K562 (cell line): ENCODE measurements around the gene TMPRSS5. TPM values are rescaled to one million over a fixed set of nuclear protein-coding genes. Genes with fewer than 3 reads are reported as not detected.
A peak's percentile ranks its signal among the peaks of the same experiment; 100 is the strongest.

Experiments used
- ADNP ChIP-seq: fragments of 200-800 bp; sonication (Bioruptor generic); IDR thresholded peaks from 2 replicates; pipeline ENCODE4 v1.6.1; 2016; ENCODE audit warnings: missing genetic modification characterization, missing compliant biosample characterization
- ARID3A ChIP-seq: IDR thresholded peaks from 2 replicates; pipeline ENCODE4 v1.6.1; 2012; ENCODE audit warnings: low read depth, low read length, improper control_type of control experiment, borderline replicate concordance
- ATF3 ChIP-seq, 2 experiments: fragments of 450-650 bp in 1 of 2; sonication (generic) in 1 of 2; formaldehyde crosslinking in 1 of 2; IDR thresholded peaks in 1 of 2; conservative IDR thresholded peaks in 1 of 2; 2 replicates each; pipeline versions ENCODE4 v1.6.1 to v1.8.1; 2016 to 2023; ENCODE audit warnings: mild to moderate bottlenecking in 2 of 2, moderate library complexity in 2 of 2, inconsistent platforms in 1 of 2, missing genetic modification reagents in 1 of 2
- BACH1 ChIP-seq: fragments of 200-800 bp; sonication (Bioruptor generic); IDR thresholded peaks from 2 replicates; pipeline ENCODE4 v1.6.1; 2016; ENCODE audit warnings: missing genetic modification characterization, missing compliant biosample characterization
- BHLHE40 ChIP-seq: IDR thresholded peaks from 2 replicates; pipeline ENCODE4 v1.6.1; 2011; ENCODE audit warnings: low read length, improper control_type of control experiment
- CC2D1A ChIP-seq: fragments of 450-650 bp; IDR thresholded peaks from 2 replicates; pipeline ENCODE4 v1.6.1; 2017; ENCODE audit warnings: mild to moderate bottlenecking
- CREM ChIP-seq: IDR thresholded peaks from 2 replicates; pipeline ENCODE4 v1.6.1; 2014; ENCODE audit warnings: antibody characterized with exemption, low read depth
- EWSR1 ChIP-seq: fragments of 450-650 bp; IDR thresholded peaks from 2 replicates; pipeline ENCODE4 v1.6.1; 2018; ENCODE audit warnings: borderline replicate concordance, mild to moderate bottlenecking, low read depth, moderate library complexity; ENCODE audit not compliant: partially characterized antibody
- HNRNPUL1 ChIP-seq: fragments of 200-400 bp; formaldehyde crosslinking; IDR thresholded peaks from 2 replicates; pipeline ENCODE4 v1.6.1; 2017; ENCODE audit warnings: low read length
- HSF4 ChIP-seq: fragments of 250-450 bp; sonication (Bioruptor Pico); IDR thresholded peaks from 2 replicates; pipeline ENCODE4 v2.1.2; 2022; ENCODE audit warnings: mild to moderate bottlenecking, moderate library complexity, borderline replicate concordance
- KLF13 ChIP-seq: fragments of 450-650 bp; IDR thresholded peaks from 2 replicates; pipeline ENCODE4 v1.6.1; 2016; ENCODE audit warnings: missing genetic modification characterization, low read depth, mild to moderate bottlenecking, missing compliant biosample characterization, moderate library complexity, borderline replicate concordance
- MCM2 ChIP-seq: fragments of 450-650 bp; IDR thresholded peaks from 2 replicates; pipeline ENCODE4 v1.6.1; 2017; ENCODE audit warnings: low read depth, mild to moderate bottlenecking
- MYC ChIP-seq, 2 experiments: fragments of 250-450 bp in 1 of 2; sonication (Bioruptor Pico) in 1 of 2; IDR thresholded peaks; 2 replicates each; pipeline versions ENCODE4 v1.5.1 to v1.6.1; 2012 to 2021; ENCODE audit warnings: low read depth in 2 of 2, borderline replicate concordance in 1 of 2, improper control_type of control experiment in 1 of 2, low read length in 1 of 2, mild to moderate bottlenecking in 1 of 2, moderate library complexity in 1 of 2
- NR1H2 ChIP-seq: sonication (generic); formaldehyde crosslinking; IDR thresholded peaks from 2 replicates; pipeline ENCODE4 v1.4.0; 2020; ENCODE audit warnings: mild to moderate bottlenecking, missing genetic modification reagents
- POLR2H ChIP-seq: IDR thresholded peaks from 2 replicates; pipeline ENCODE4 v1.6.1; 2016; ENCODE audit warnings: missing genetic modification characterization, low read depth, mild to moderate bottlenecking, control low read depth, missing compliant biosample characterization, moderate library complexity
- PREB ChIP-seq: sonication (generic); formaldehyde crosslinking; IDR thresholded peaks from 2 replicates; pipeline ENCODE4 v1.8.1; 2023; ENCODE audit warnings: mild to moderate bottlenecking, missing genetic modification reagents
- RFX7 ChIP-seq: fragments of 250-450 bp; sonication (Bioruptor Pico); IDR thresholded peaks from 2 replicates; pipeline ENCODE4 v1.5.1; 2021; ENCODE audit warnings: mild to moderate bottlenecking
- THRA ChIP-seq: fragments of 450-650 bp; IDR thresholded peaks from 2 replicates; pipeline ENCODE4 v1.6.1; 2017; ENCODE audit warnings: mild to moderate bottlenecking, moderate library complexity
- ZKSCAN8 ChIP-seq: fragments of 200-800 bp; sonication (Bioruptor generic); IDR thresholded peaks from 2 replicates; pipeline ENCODE4 v1.6.1; 2016; ENCODE audit warnings: missing genetic modification characterization, missing compliant biosample characterization
- ZNF3 ChIP-seq: fragments of 250-450 bp; sonication (Bioruptor Pico); IDR thresholded peaks from 2 replicates; pipeline ENCODE4 v1.5.0; 2021; ENCODE audit warnings: mild to moderate bottlenecking, moderate library complexity
- ZNF75A ChIP-seq: fragments of 450-650 bp; formaldehyde crosslinking; IDR thresholded peaks from 2 replicates; pipeline ENCODE4 v1.4.0; 2020; ENCODE audit warnings: mild to moderate bottlenecking
- polyA plus RNA-seq, 8 experiments: library from polyadenylated mRNA; depleted of rRNA in 4 of 8; stranded (reverse) in 5 of 8; unstranded in 3 of 8; fragments of >200 nt; fragmentation: Nextera tagmentation in 2 of 8; fragmentation: Illumina TruSeq in 1 of 8; extraction: Ambion mirVana in 2 of 8; extraction: Trizol in 1 of 8; gene quantifications; 2 replicates each; pipeline versions ENCODE4 v1.2.1 to v1.2.3, GENCODE V29; 2011 to 2014; ENCODE audit warnings: inconsistent platforms in 1 of 8, missing spikeins in 1 of 8
- total RNA-seq, 7 experiments: library from RNA; depleted of rRNA in 6 of 7; stranded (reverse); fragments of >200 nt in 6 of 7; fragmentation: Illumina TruSeq in 2 of 7; extraction: Trizol in 2 of 7; gene quantifications; 2 replicates each; pipeline versions ENCODE4 v1.2.1 to v1.2.3, GENCODE V29; 2011 to 2021; ENCODE audit warnings: low replicate concordance in 1 of 7

Gene TMPRSS5
- total and polyA plus RNA-seq, 9 of the 15 experiments (the other 6 are each of a cell fraction or from before 2014, with no cell fraction given): 0.07 to 0.49 (median 0.17) TPM; not detected in 1

- TF ChIP-seq EWSR1 (no peak), HNRNPUL1 (no peak), MCM2 (no peak), BACH1 (tag) (no peak; the same call in 1 of the 2 replicates), THRA (peak; percentile 72), ZKSCAN8 (CRISPR knock-in tag) (no peak), ADNP (no peak), KLF13 (tag) (peak; percentile 93; the same call in 1 of the 2 replicates), ZNF3 (CRISPR knock-in tag) (no peak), RFX7 (CRISPR knock-in tag) (no peak), ARID3A (no peak), NR1H2 (CRISPR knock-in tag) (no peak), POLR2H (tag) (no peak), BHLHE40 (peak; percentile 6; the same call in 1 of the 2 replicates), ATF3 (IDR thresholded peaks at IDR 0.05) (peak; percentile 84), ATF3 (CRISPR knock-in tag; conservative IDR thresholded peaks at IDR 0.05) (no peak; the same call in none of the 2 replicates), CC2D1A (peak; percentile 89), PREB (CRISPR knock-in tag) (0 out of 2 replicates have a peak, but pooled peaks have one; percentile 87), MYC (IDR thresholded peaks at IDR 0.05; ENCODE audit: low read depth, low read length) (peak; percentile 86), MYC (CRISPR knock-in tag; IDR thresholded peaks at IDR 0.05; ENCODE audit: borderline replicate concordance, low read depth) (peak; percentile 47; the same call in 1 of the 2 replicates), HSF4 (0 out of 2 replicates have a peak, but pooled peaks have one; percentile 43), ZNF75A (CRISPR knock-in tag) (0 out of 2 replicates have a peak, but pooled peaks have one; percentile 39), CREM (peak; percentile 46; the same call in 1 of the 2 replicates)
Observed at GRCh38 chr11:113690619-113691569, 15.2 kb downstream of the TMPRSS5 start (continued).
